ENCODE data around the gene MX2. TPM values are rescaled to one million over a fixed set of nuclear protein-coding genes. Genes with fewer than 3 reads are reported as not detected.
A peak's percentile ranks its signal among the peaks of the same experiment; 100 is the strongest.
"Not testable (repeated sequence)": the region's sequence is repeated elsewhere in the genome, so short reads cannot be mapped to it uniquely, and the experiment has no call there.

MX2 gene
- total and polyA plus RNA-seq, 4 donors: 0.69 to 4.7 (median 2.2) TPM

- H3K9me3 ChIP-seq (ENCODE audit: control insufficient read depth in 4 of 4, low read length in 3 of 4): no peaks in the 10 kb centered on the region
- no peaks in the 10 kb centered on the region for H3K36me3 ChIP-seq (ENCODE audit: control insufficient read depth in 4 of 4, insufficient read depth in 3 of 4, low read depth in 1 of 4, low read length in 3 of 4)
- 95% methylated on average over 11 of the region's 11 CpGs for WGBS
- peaks cover 0 to 3% (median 1%) of the 10 kb centered on the region in 4 donors for H3K4me1 ChIP-seq (ENCODE audit: control insufficient read depth in 4 of 4, insufficient read depth in 4 of 4, low read length in 3 of 4)
- no peak overlapping the region for H3K27ac ChIP-seq (ENCODE audit: low read depth in 1 of 2, low read length in 2 of 2)
- no peaks in the 10 kb centered on the region for H3K27me3 ChIP-seq (ENCODE audit: control insufficient read depth in 4 of 4, insufficient read depth in 4 of 4, low read length in 3 of 4)
- DNase-seq (ENCODE audit: low spot score): peak; percentile 20
- H3K9ac ChIP-seq (ENCODE audit: low read depth in 1 of 2, low read length in 2 of 2): no peak overlapping the region
- TF ChIP-seq JUND (IDR thresholded peaks at IDR 0.05) (no peak), RAD21 (IDR thresholded peaks at IDR 0.05) (no peak), YY1 (IDR thresholded peaks at IDR 0.05) (no peak), REST (IDR thresholded peaks at IDR 0.05) (no peak), HNF4A (conservative IDR thresholded peaks at IDR 0.05) (no peak), NR2F2 (IDR thresholded peaks at IDR 0.05) (no peak), EGR1 (IDR thresholded peaks at IDR 0.05; ENCODE audit: low read depth in 2 of 2) (no peak)
- no peak overlapping the region for H3K4me3 ChIP-seq (ENCODE audit: low read depth in 1 of 3, low read length in 3 of 3)
Observed at GRCh38 chr21:41418956-41419680, 57.3 kb downstream of the MX2 start.

GRCh38 chr21:41419921-41420862 is 58.4 kb downstream of the MX2 start:
- peak overlapping the region in 1 of 2 donors; percentile 92 for H3K9ac ChIP-seq (ENCODE audit: low read depth in 1 of 2, low read length in 2 of 2)
- TF ChIP-seq SP1 (IDR thresholded peaks at IDR 0.05) (peak; percentile 50), FOXA1 (IDR thresholded peaks at IDR 0.05) (no peak), REST (IDR thresholded peaks at IDR 0.05) (peak; percentile 45), MAX (IDR thresholded peaks at IDR 0.05) (peak; percentile 57), EGR1 (IDR thresholded peaks at IDR 0.05; ENCODE audit: low read depth in 2 of 2) (peak; percentile 49 to 73), RAD21 (IDR thresholded peaks at IDR 0.05) (peak in 1 of 2 donors; percentile 10), JUND (IDR thresholded peaks at IDR 0.05) (peak in 1 of 2 donors; percentile 17), RXRA (IDR thresholded peaks at IDR 0.05) (peak in 1 of 2 donors; percentile 38), HNF4A (conservative IDR thresholded peaks at IDR 0.05) (peak; percentile 44 to 51), YY1 (IDR thresholded peaks at IDR 0.05) (peak; percentile 38), NR2F2 (IDR thresholded peaks at IDR 0.05) (no peak), CTCF (IDR thresholded peaks at IDR 0.05; ENCODE audit: low read depth, low read length, missing input control) (no peak)
- H3K9me3 ChIP-seq (ENCODE audit: control insufficient read depth in 4 of 4, low read length in 3 of 4): no peaks in the 10 kb centered on the region
- H3K27me3 ChIP-seq (ENCODE audit: control insufficient read depth in 4 of 4, insufficient read depth in 4 of 4, low read length in 3 of 4): no peaks in the 10 kb centered on the region
- DNase-seq (ENCODE audit: low spot score): peak; percentile 71
- H3K4me1 ChIP-seq (ENCODE audit: control insufficient read depth in 4 of 4, insufficient read depth in 4 of 4, low read length in 3 of 4): peaks cover 0 to 3% (median 1%) of the 10 kb centered on the region in 4 donors
- 4% methylated on average over 54 of the region's 54 CpGs for WGBS
- H3K36me3 ChIP-seq (ENCODE audit: control insufficient read depth in 4 of 4, insufficient read depth in 3 of 4, low read depth in 1 of 4, low read length in 3 of 4): no peaks in the 10 kb centered on the region
- H3K27ac ChIP-seq (ENCODE audit: low read depth in 1 of 2, low read length in 2 of 2): peak overlapping the region; percentile 78 to 94
- peak overlapping the region; percentile 40 to 86 (median 60) for H3K4me3 ChIP-seq (ENCODE audit: low read depth in 1 of 3, low read length in 3 of 3)

- not testable (repeated sequence) for H3K4me1 ChIP-seq (ENCODE audit: control insufficient read depth in 4 of 4, insufficient read depth in 4 of 4, low read length in 3 of 4); H3K36me3 ChIP-seq (ENCODE audit: control insufficient read depth in 4 of 4, insufficient read depth in 3 of 4, low read depth in 1 of 4, low read length in 3 of 4); DNase-seq (ENCODE audit: low spot score); H3K9me3 ChIP-seq (ENCODE audit: control insufficient read depth in 4 of 4, low read length in 3 of 4); H3K9ac ChIP-seq (ENCODE audit: low read depth in 1 of 2, low read length in 2 of 2); H3K27me3 ChIP-seq (ENCODE audit: control insufficient read depth in 4 of 4, insufficient read depth in 4 of 4, low read length in 3 of 4)
- peak overlapping the region in 1 of 3 donors; percentile 86 for H3K4me3 ChIP-seq (ENCODE audit: low read depth in 1 of 3, low read length in 3 of 3)
- 47% methylated on average over 7 of the region's 8 CpGs for WGBS
- H3K27ac ChIP-seq (ENCODE audit: low read depth in 1 of 2, low read length in 2 of 2): peak overlapping the region; percentile 78 to 94
Observed at GRCh38 chr21:41420998-41421397, 59.2 kb downstream of the MX2 start.
